HG03064 (cell line): Measurements from ENCODE around the gene CCN5.
"Not testable (repeated sequence)": the region's sequence is repeated elsewhere in the genome, so short reads cannot be mapped to it uniquely, and the experiment has no call there.

Experiments
- ATAC-seq: cut with Tn5 transposase; IDR thresholded peaks from one replicate; pipeline ENCODE4 v1.9.1; 2021; ENCODE audit warnings: low read depth; ENCODE audit not compliant: unreplicated experiment

CCN5 gene

GRCh38 chr20:44694159-44694558 is 21.0 kb upstream of the CCN5 start:
- no peak for ATAC-seq

- ATAC-seq = no peak
Observed at GRCh38 chr20:44695295-44695673, 19.9 kb upstream of the CCN5 start.

DNA sequence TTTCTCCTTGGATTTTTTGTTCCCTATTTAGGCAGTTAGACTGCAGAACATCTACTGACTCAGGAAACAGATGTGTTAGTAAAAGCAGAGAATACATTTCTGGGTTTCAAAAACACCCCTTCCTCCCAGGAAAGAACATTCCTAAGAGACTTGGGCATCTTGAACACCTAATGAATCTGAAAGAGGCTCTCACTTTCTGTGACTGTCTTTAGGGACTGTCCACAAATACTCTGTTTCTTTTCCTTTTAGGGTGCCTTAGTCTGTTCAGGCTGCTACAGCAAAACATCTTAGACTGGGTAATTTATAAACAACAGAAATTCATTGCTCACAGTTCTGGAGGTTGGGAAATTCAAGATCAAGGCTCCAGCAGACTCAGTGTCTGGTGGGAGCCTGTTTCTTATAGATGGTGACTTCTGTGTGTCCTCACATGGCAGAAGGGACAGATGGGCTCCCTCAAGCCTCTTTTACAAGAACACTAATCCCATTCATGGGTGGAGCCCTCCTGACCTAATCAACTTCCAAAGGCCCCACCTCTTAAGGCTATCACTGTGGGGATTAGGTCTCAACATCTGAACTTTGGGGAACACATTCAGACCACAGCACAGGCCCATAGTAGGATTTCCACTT is 19.4 kb upstream of the CCN5 start:
- no peak for ATAC-seq

DNA sequence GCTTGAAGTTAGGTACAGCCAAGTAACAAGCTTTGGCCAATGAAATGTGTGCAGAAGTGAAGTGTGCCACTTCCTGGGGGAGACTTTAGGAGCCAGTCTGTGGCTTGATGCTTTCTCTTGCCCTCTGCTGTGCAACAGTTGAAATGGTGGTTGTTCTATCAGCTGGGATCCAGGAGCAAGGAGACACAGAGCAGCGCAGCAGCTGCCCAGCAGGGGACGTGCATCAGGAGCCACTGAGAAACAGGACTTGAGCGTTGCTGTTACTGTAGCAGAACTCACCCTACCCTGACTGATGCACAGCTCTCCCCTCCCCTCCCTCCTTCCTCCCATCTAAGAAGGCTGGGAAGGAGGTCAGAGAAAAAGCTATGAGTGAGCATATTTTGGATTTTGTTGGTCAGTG is 18.9 kb upstream of the CCN5 start:
- no peak for ATAC-seq

DNA sequence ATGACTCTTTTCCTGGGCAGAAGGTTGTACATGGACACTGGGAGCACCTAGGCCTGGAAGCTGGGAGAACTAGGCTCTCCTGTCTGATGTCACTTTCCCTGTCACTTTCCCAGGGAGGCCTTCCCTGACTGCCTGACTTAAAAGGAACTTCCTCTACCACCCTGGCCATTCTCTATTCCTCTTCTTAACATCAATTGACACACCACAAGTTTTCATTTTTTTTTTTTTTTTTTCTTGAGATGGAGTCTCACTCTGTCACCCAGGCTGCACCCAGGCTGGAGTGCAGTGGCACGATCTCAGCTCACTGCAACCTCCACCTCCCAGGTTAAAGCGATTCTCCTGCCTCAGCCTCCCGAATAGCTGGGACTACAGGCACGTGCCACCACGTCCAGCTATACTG is 18.1 kb upstream of the CCN5 start:
- not testable (repeated sequence) for ATAC-seq

DNA sequence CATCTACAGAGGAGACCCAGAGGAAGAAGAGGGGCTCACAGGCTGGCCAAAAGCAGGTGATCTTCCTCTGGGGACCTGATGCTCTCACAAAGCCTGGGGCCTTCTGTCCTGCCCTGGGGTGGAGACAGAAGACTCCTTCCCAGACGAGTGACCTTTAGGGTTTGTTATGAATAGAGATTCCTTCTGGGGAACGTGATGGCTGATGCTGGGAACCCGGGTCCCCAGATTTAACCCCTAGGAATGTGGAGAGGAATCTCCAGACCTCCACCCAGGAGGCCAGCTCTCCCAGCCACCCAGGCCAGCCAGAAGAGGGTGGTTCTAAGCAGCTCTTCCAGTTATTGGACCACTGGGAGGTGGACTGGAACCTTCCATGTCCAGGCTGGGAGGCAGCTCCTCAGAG is 16.8 kb upstream of the CCN5 start:
- ATAC-seq = no peak

GRCh38 chr20:44700306-44700705 is 14.9 kb upstream of the CCN5 start:
- ATAC-seq = no peak

- ATAC-seq = no peak
Observed at GRCh38 chr20:44701118-44701857, 13.9 kb upstream of the CCN5 start.

GRCh38 chr20:44701858-44702256 is 13.3 kb upstream of the CCN5 start:
- no peak for ATAC-seq

- ATAC-seq = peak; percentile 53
Observed at GRCh38 chr20:44702776-44703175, 12.4 kb upstream of the CCN5 start.

DNA sequence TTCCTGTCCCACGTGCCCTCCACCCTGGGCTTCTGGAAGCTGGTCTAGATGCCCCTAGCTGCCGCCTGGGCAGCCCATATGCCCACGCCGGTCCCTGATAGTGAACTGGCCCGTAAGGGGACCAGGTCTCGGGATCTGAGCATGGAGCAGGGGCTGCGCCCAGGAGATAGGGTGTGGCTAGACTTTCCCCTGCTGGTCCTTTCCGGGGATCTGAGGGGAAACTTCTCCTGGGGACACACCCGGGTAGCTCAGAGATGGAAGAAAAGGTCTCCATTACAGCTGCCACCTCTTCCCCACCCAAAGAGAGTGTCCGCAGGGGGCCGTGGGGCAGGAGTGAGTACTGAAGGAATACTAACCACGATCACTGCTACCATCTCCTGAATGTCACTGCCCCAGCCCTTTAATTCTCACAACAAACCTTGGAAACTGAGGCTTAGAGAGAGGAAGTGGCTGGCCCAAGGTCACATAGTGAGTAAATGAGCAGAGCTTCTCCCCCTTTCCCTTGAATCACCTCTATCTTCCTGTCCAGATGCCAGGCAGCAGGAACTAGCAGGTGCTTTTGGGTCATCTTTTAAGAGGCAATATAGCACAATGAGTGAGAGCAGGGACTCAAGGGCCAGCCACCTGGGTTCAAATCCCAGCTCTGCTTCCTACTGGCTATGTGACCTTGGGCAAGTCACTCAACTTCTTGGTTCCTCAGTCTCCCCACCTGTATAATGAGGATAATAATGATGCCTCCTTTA is 11.8 kb upstream of the CCN5 start:
- no peak for ATAC-seq

- ATAC-seq = no peak
Observed at GRCh38 chr20:44703956-44704488, 11.1 kb upstream of the CCN5 start.

GRCh38 chr20:44704551-44704971 is 10.6 kb upstream of the CCN5 start:
- no peak for ATAC-seq

DNA sequence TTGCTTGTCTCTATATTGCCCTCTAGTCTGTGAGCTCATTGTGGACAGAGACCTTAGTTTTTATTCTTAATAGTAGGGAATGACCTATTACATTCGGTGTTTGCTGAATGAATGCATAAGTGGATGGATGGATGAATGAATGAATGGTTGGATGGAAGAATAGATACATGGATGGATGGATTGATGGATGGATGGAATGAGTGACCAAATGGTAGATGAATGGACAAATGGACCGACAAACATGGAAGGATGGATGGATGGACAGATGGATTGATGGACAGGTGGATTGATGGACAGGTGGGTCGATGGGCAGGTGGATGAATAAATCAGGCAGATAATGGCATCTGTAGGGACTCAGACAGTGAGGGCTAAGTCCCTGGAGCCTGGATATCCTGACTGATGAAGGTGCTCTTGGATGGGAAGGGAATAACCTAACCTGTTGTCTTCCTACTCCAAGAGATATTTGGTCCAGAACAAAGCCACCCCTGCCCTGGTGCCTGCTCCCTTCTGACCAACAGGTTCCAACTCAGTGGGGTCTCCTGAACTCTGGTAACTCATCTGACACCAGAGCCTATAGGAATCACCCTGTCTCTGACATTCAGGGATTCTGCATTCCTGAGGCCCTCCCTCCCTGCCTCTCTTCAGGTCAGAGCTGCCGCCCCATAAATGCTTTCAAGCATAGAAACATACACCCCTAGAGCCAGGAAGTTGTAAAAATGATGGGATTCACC is 9.6 kb upstream of the CCN5 start:
- ATAC-seq = no peak

DNA sequence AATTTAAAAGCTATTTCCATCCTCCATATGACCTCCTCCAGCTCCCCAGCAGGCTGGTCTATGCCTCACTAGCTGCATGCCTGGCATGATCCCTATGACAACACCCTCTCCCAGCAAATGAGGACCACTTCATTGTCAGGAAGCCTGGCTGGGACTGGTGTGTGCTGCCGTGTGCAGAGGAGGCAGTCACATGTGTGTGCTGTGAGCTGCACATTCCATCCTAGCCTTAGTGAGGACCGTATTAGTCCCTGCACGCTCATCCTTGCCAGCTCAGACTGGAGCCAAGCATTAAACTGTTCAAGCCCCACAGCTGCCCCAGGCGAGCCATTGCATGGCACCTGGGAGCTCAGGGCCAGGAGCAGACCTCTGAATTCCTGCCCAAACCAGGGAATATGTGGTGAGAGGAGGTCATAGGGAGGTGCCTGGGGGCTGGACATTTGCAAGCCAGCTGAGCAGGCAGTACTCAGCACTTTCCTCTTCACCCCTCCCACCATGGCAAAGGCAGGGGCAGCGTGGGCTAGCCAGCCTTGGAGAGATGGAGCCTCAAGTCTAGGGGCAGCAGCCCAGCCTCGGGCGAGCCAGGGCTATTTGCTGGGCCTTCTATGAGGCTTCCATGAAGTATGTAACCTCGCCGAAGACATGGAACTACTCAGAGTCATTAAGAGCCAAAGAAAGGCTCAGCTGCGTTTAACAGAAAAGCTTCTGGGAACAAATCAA is 8.7 kb upstream of the CCN5 start:
- ATAC-seq = no peak

- ATAC-seq = no peak
Observed at GRCh38 chr20:44707018-44707579, 8.1 kb upstream of the CCN5 start.

DNA sequence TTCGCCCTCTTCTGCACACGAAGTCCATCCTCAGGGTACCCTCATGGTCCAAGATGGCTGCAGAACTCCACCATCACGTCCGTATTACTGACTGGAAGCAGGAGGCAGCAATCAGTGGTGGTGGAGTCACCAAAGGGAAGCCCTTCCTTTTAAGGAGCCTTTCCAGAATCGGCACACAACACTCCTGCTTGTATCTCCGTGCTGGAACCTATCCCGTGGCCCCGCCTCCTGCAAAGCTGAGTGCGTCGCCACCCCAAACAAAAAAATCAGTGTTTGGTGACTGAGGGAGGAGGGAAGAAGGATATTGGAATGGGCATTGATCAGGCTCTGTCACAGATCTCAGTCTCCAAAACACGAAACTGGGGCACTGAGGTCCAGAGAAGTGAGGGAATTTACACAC is 5.8 kb upstream of the CCN5 start:
- ATAC-seq = no peak

- no peak for ATAC-seq
Observed at GRCh38 chr20:44709797-44710196, 5.4 kb upstream of the CCN5 start.

GRCh38 chr20:44711237-44711636 is 3.9 kb upstream of the CCN5 start:
- ATAC-seq = no peak
